GM23338 (cell line): ENCODE results near the gene TPST2.

Experiments used
- CREB1 ChIP-seq: fragments of 250-450 bp; sonication (Bioruptor Pico); IDR thresholded peaks from 2 replicates; pipeline ENCODE4 v1.5.0; 2020; ENCODE audit warnings: low read depth, mild to moderate bottlenecking, moderate library complexity
- CTCF ChIP-seq, 2 experiments: fragments of 200-600 bp in 1 of 2; sonication (generic) in 1 of 2; conservative IDR thresholded peaks; 2 replicates each; pipeline versions ENCODE4 v1.5.1 to v1.6.1; 2016 to 2017; ENCODE audit warnings: antibody characterized with exemption in 2 of 2, low read depth in 2 of 2, mild to moderate bottlenecking in 2 of 2, moderate library complexity in 1 of 2
- EZH2 ChIP-seq: fragments of 200-600 bp; sonication (generic); IDR thresholded peaks from one replicate; pipeline ENCODE4 v1.8.0; 2017; ENCODE audit warnings: antibody characterized with exemption, mild to moderate bottlenecking, low read depth; ENCODE audit not compliant: unreplicated experiment
- POLR2AphosphoS5 ChIP-seq: IDR thresholded peaks from 2 replicates; pipeline ENCODE4 v1.6.1; 2016; ENCODE audit warnings: antibody characterized with exemption, low read depth
- REST ChIP-seq: IDR thresholded peaks from one replicate; pipeline ENCODE4 v1.6.1; 2018; ENCODE audit warnings: antibody characterized with exemption; ENCODE audit not compliant: unreplicated experiment
- ZNF114 ChIP-seq: fragments of 250-450 bp; sonication (Bioruptor Pico); IDR thresholded peaks from 2 replicates; pipeline ENCODE4 v1.5.0; 2020; ENCODE audit warnings: mild to moderate bottlenecking, moderate library complexity

GRCh38 chr22:26618455-26618854 is 28.5 kb upstream of the TPST2 start:
- TF ChIP-seq CTCF (conservative IDR thresholded peaks at IDR 0.05; ENCODE audit: low read depth in 2 of 2): no peak
- TF ChIP-seq EZH2: no peak
- no peak for TF ChIP-seq POLR2AphosphoS5
- TF ChIP-seq ZNF114 (CRISPR knock-in tag): no peak
- no peak for TF ChIP-seq CREB1 (CRISPR knock-in tag)
- TF ChIP-seq REST: no peak
